Skeletal muscle satellite cell (primary cell): ENCODE results near the gene SLC6A12.
"Not testable (repeated sequence)": the region's sequence is repeated elsewhere in the genome, so short reads cannot be mapped to it uniquely, and the experiment has no call there.

Experiments used
- H3K27me3 ChIP-seq: 2 replicates; pipeline ENCODE4 v1.7.0; 2013; ENCODE audit warnings: low read length; ENCODE audit not compliant: control insufficient read depth, insufficient read depth
- H3K36me3 ChIP-seq: 2 replicates; pipeline ENCODE4 v1.7.0; 2013; ENCODE audit warnings: mild to moderate bottlenecking, control low read depth, low read length; ENCODE audit not compliant: insufficient read depth
- H3K4me1 ChIP-seq: 2 replicates; pipeline ENCODE4 v1.7.0; 2013; ENCODE audit warnings: low read length; ENCODE audit not compliant: control insufficient read depth, insufficient read depth
- H3K4me2 ChIP-seq: 2 replicates; pipeline ENCODE4 v1.7.0; 2013; ENCODE audit warnings: mild to moderate bottlenecking, low read length
- H3K4me3 ChIP-seq: 2 replicates; pipeline ENCODE4 v1.7.0; 2013; ENCODE audit warnings: low read length
- H3K9ac ChIP-seq: 2 replicates; pipeline ENCODE4 v1.7.0; 2013; ENCODE audit warnings: mild to moderate bottlenecking, low read depth, low read length, moderate library complexity
- H3K9me3 ChIP-seq: replicated peaks from 2 replicates; pipeline ENCODE4 v1.7.0; 2013; ENCODE audit warnings: mild to moderate bottlenecking, control low read depth, low read length

SLC6A12 gene

DNA sequence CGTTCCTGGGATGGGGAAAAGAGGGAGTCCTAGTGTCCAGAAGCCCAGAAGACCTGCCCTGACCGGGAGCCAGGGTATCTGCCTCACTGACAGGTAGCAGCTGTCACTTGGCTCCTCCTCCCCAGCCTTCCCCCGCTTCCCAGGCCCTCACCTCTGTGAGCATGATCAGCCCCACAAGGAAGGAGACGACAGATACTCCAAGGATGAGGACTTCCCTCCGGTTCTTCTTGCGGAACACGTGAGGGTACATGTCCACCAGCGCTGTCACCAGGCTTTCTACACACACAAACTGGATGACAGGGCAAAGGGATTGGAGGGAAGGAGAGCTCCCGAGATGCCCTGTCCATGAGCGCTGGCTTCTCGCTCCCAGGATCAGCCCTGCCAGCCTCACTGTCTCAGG, 9.9 kb upstream of the SLC6A12 start:
- H3K36me3 ChIP-seq, result no peaks in the 10 kb centered on the region
- no peak overlapping the region for H3K4me3 ChIP-seq
- H3K9ac ChIP-seq, result no peak overlapping the region
- H3K27me3 ChIP-seq, result peaks cover 74% of the 10 kb centered on the region
- no peaks in the 10 kb centered on the region for H3K9me3 ChIP-seq
- H3K4me1 ChIP-seq, result no peaks in the 10 kb centered on the region
- H3K4me2 ChIP-seq, result no peak overlapping the region

GRCh38 chr12:221736-222135, 7.8 kb upstream of the SLC6A12 start:
- Histone ChIP-seq H3K9ac (no peak overlapping the region), H3K36me3 (no peaks in the 10 kb centered on the region), H3K4me3 (no peak overlapping the region), H3K4me1 (no peaks in the 10 kb centered on the region), H3K9me3 (no peaks in the 10 kb centered on the region), H3K27me3 (peaks cover 59% of the 10 kb centered on the region), H3K4me2 (no peak overlapping the region)

GRCh38 chr12:220946-221550, 7.1 kb upstream of the SLC6A12 start:
- H3K9ac ChIP-seq, result no peak overlapping the region
- H3K4me3 ChIP-seq, result no peak overlapping the region
- H3K9me3 ChIP-seq, result no peaks in the 10 kb centered on the region
- no peaks in the 10 kb centered on the region for H3K4me1 ChIP-seq
- H3K36me3 ChIP-seq, result no peaks in the 10 kb centered on the region
- no peak overlapping the region for H3K4me2 ChIP-seq
- peaks cover 56% of the 10 kb centered on the region for H3K27me3 ChIP-seq

GRCh38 chr12:220491-220890, 6.5 kb upstream of the SLC6A12 start:
- peaks cover 57% of the 10 kb centered on the region for H3K27me3 ChIP-seq
- no peaks in the 10 kb centered on the region for H3K9me3 ChIP-seq
- H3K4me3 ChIP-seq, result no peak overlapping the region
- H3K9ac ChIP-seq, result no peak overlapping the region
- H3K4me1 ChIP-seq, result no peaks in the 10 kb centered on the region
- no peak overlapping the region for H3K4me2 ChIP-seq
- H3K36me3 ChIP-seq, result no peaks in the 10 kb centered on the region

- Histone ChIP-seq H3K4me2 (no peak overlapping the region), H3K4me3 (no peak overlapping the region), H3K27me3 (peaks cover 61% of the 10 kb centered on the region), H3K36me3 (no peaks in the 10 kb centered on the region), H3K9me3 (no peaks in the 10 kb centered on the region), H3K9ac (no peak overlapping the region), H3K4me1 (no peaks in the 10 kb centered on the region)
These were observed 6.0 kb upstream of the SLC6A12 start for GRCh38 chr12:219891-220352.

DNA sequence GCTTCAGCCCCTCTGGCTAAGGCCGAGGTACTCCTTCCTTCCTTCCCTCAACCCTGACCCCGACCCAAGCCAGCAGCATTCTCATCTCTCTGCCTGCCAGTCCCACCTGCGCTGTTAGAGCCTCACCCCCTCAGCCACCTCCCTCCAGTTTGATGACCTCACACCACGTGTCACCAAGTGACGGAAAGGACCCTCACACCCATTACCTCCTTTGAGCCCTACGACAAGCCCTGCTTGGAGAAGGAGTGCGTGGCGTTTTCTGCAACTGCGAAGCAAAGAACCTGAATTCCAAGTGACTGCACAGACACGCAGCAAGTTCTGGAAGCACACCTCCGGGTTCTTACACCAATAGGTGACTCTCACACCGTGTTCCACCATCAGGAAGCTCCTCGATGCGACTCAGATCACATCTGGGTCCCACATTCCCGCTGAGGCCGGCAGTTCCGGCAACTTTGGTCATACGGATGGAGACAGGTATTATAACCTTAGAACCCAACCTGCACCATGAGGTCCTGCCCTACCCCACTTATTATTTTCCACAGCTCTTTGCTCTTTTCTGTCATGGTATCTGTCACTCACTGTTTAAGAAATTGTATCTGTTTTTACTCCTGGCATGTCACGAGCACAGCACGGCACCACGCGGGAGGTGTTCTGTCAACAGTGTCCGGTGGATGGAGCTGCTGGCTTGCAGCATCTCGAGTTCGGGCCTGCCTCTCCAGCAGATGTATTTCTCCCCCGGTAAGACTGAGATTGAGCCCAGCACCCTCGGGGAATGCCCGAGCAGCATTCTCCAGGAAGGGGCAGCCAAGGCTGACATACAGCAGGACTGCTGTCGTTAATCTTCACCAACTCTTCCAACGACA, 5.0 kb upstream of the SLC6A12 start:
- H3K36me3 ChIP-seq, result no peaks in the 10 kb centered on the region

GRCh38 chr12:218221-218620, 4.3 kb upstream of the SLC6A12 start:
- H3K9ac ChIP-seq, result no peak overlapping the region
- H3K4me3 ChIP-seq, result no peak overlapping the region
- no peaks in the 10 kb centered on the region for H3K4me1 ChIP-seq
- H3K27me3 ChIP-seq, result peaks cover 69% of the 10 kb centered on the region
- no peaks in the 10 kb centered on the region for H3K36me3 ChIP-seq
- no peak overlapping the region for H3K4me2 ChIP-seq
- H3K9me3 ChIP-seq, result no peaks in the 10 kb centered on the region

More for the DNA sequence above, 5.0 kb upstream of the SLC6A12 start:
- Histone ChIP-seq H3K4me3 (no peak overlapping the region), H3K9me3 (no peaks in the 10 kb centered on the region), H3K4me1 (no peaks in the 10 kb centered on the region), H3K4me2 (no peak overlapping the region), H3K9ac (no peak overlapping the region), H3K27me3 (peaks cover 69% of the 10 kb centered on the region)

GRCh38 chr12:217029-217428, 3.1 kb upstream of the SLC6A12 start:
- H3K4me2 ChIP-seq, H3K36me3 ChIP-seq, H3K9me3 ChIP-seq, H3K9ac ChIP-seq, H3K4me1 ChIP-seq, H3K4me3 ChIP-seq: not testable (repeated sequence)
- peaks cover 70% of the 10 kb centered on the region for H3K27me3 ChIP-seq

- Histone ChIP-seq H3K4me1 (no peaks in the 10 kb centered on the region), H3K9ac (no peak overlapping the region), H3K4me2 (no peak overlapping the region), H3K4me3 (no peak overlapping the region), H3K27me3 (peaks cover 74% of the 10 kb centered on the region), H3K36me3 (no peaks in the 10 kb centered on the region), H3K9me3 (no peaks in the 10 kb centered on the region)
These were observed 1.2 kb upstream of the SLC6A12 start for GRCh38 chr12:215116-215515.

DNA sequence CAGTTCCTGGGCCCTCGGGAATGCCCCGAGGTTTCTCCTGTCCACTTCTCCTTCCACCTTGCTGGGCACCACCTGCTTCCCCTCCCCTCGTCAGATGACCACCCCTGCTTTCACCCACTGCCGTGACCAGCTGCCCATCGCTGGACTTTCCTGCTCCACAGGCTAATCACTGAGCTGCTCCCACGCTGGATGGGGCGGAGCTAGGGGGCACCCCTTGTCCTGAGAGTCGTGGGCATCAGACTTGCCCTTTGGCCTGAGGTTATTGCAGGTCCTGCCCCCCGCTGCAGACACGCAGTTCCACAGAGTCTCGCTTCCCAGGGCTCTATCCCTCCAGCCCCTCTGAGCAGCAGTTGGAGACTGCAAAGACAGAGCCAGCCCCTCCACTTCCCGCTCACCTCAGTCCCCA, 427 bp downstream of the SLC6A12 start:
- no peaks in the 10 kb centered on the region for H3K36me3 ChIP-seq
- H3K27me3 ChIP-seq, result peaks cover 78% of the 10 kb centered on the region
- H3K4me1 ChIP-seq, result no peaks in the 10 kb centered on the region
- no peaks in the 10 kb centered on the region for H3K9me3 ChIP-seq
- no peak overlapping the region for H3K4me3 ChIP-seq
- no peak overlapping the region for H3K4me2 ChIP-seq
- H3K9ac ChIP-seq, result no peak overlapping the region

- Histone ChIP-seq H3K9me3 (no peaks in the 10 kb centered on the region), H3K4me1 (no peaks in the 10 kb centered on the region), H3K4me3 (no peak overlapping the region), H3K9ac (no peak overlapping the region), H3K36me3 (no peaks in the 10 kb centered on the region), H3K4me2 (no peak overlapping the region), H3K27me3 (peaks cover 84% of the 10 kb centered on the region)
These were observed 1.0 kb downstream of the SLC6A12 start for GRCh38 chr12:212715-213526.
